OCI-LY3 (cell line): ENCODE measurements around the gene CEP350.

Source experiments
- CTCF ChIP-seq: fragments of 200-600, 300-600 bp; sonication (generic); IDR thresholded peaks from 2 replicates; pipeline ENCODE4 v1.5.1; 2014; ENCODE audit warnings: antibody characterized with exemption, low read length, low read depth
- EZH2phosphoT487 ChIP-seq: fragments of 200-600 bp; shearing (Covaris generic); IDR thresholded peaks from 2 replicates; pipeline ENCODE4 v1.6.1; 2018; ENCODE audit warnings: antibody characterized with exemption, mixed run types, low read depth

DNA sequence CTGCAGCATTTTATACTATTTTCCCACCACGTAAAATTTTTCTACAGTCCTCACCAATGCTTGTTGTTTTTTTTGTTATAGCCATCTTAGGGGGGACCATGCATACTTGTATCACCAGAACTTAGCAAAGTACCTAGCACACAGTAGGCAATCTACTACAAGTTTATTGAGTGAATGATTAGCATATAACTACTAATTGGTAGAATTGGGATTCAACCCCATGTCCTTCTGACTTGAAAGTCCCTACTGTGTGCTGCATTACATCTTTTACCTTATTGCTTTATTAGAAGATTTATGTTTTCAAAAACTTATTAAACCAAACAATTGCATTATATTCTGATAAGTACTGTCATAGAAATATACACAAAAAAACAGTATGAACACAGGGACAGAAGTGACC is 92.1 kb downstream of the CEP350 start:
- TF ChIP-seq CTCF = no peak
- no peak for TF ChIP-seq EZH2phosphoT487
